ENCODE results near the gene GSTP1. TPM values are rescaled to one million over a fixed set of nuclear protein-coding genes. Genes with fewer than 3 reads are reported as not detected.

The GSTP1 gene
- total and polyA plus RNA-seq, 2 experiments from 2014 or later: 1,040 to 1,982 TPM

DNA sequence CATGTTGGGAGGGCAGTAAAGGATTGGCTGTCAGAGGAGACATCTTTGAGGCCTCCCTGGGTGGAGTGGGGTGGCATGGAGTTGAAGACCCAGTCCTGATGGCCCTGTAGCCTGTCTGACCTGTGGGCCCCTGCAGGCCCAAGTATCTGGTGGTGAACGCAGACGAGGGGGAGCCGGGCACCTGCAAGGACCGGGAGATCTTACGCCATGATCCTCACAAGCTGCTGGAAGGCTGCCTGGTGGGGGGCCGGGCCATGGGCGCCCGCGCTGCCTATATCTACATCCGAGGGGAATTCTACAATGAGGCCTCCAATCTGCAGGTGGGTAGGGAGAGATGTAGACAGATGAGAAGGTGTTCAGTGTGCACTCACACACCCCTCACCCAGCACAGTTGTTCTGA is 25.7 kb downstream of the GSTP1 start:
- Histone ChIP-seq H3K27ac (no peak overlapping the region), H3K9me3 (ENCODE audit: low read depth) (no peaks in the 10 kb centered on the region), H3K27me3 (no peaks in the 10 kb centered on the region), H3K4me3 (no peak overlapping the region), H4K20me1 (ENCODE audit: insufficient read depth, poor library complexity, severe bottlenecking) (no peaks in the 10 kb centered on the region), H2AFZ (no peak overlapping the region), H3K4me1 (ENCODE audit: insufficient read depth) (peaks cover 15% of the 10 kb centered on the region), H3K36me3 (replicated peaks; ENCODE audit: insufficient read depth, low read depth) (no peaks in the 10 kb centered on the region), H3K79me2 (peaks cover 18% of the 10 kb centered on the region), H3K4me2 (no peak overlapping the region), H3K9me2 (replicated peaks; ENCODE audit: insufficient read depth) (no peaks in the 10 kb centered on the region)
- DNase-seq (ENCODE audit: low spot score): no peak
- 95% methylated on average over 10 of the region's 10 CpGs for WGBS (ENCODE audit: low lambda C conversion rate, missing lambda C conversion rate)
- no peak for TF ChIP-seq EZH2phosphoT487 (IDR thresholded peaks at IDR 0.05; ENCODE audit: low read depth, severe bottlenecking, unreplicated experiment)
- TF ChIP-seq, protein P1, sequence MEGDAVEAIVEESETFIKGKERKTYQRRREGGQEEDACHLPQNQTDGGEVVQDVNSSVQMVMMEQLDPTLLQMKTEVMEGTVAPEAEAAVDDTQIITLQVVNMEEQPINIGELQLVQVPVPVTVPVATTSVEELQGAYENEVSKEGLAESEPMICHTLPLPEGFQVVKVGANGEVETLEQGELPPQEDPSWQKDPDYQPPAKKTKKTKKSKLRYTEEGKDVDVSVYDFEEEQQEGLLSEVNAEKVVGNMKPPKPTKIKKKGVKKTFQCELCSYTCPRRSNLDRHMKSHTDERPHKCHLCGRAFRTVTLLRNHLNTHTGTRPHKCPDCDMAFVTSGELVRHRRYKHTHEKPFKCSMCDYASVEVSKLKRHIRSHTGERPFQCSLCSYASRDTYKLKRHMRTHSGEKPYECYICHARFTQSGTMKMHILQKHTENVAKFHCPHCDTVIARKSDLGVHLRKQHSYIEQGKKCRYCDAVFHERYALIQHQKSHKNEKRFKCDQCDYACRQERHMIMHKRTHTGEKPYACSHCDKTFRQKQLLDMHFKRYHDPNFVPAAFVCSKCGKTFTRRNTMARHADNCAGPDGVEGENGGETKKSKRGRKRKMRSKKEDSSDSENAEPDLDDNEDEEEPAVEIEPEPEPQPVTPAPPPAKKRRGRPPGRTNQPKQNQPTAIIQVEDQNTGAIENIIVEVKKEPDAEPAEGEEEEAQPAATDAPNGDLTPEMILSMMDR (IDR thresholded peaks at IDR 0.05; ENCODE audit: poor library complexity): no peak
- TF ChIP-seq EZH2 (IDR thresholded peaks at IDR 0.05; ENCODE audit: borderline replicate concordance): no peak

DNA sequence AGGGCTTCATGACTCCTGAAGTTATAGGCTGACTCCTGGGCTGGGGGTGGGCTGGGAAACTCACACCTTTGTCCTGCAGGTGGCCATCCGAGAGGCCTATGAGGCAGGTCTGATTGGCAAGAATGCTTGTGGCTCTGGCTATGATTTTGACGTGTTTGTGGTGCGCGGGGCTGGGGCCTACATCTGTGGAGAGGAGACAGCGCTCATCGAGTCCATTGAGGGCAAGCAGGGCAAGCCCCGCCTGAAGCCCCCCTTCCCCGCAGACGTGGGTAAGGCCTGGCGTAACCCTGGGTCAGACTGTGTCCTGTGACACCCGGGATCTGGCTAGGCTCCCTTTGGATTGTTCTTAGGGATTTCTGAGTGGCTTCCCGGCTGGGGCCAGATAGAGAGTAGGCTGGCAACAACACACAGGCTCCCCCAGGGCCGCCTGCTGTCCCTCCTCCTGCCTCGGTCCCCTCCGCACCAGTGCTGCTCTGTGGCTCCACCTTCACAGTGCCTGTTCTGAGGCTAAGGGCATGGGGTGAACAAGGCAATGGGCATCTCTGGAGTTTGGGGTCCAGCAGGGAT is 26.8 kb downstream of the GSTP1 start:
- no peak for TF ChIP-seq EZH2phosphoT487 (IDR thresholded peaks at IDR 0.05; ENCODE audit: low read depth, severe bottlenecking, unreplicated experiment)
- TF ChIP-seq, protein P1 (IDR thresholded peaks at IDR 0.05; ENCODE audit: poor library complexity): no peak
- no peak for TF ChIP-seq EZH2 (IDR thresholded peaks at IDR 0.05; ENCODE audit: borderline replicate concordance)
- 96% methylated on average over 15 of the region's 15 CpGs for WGBS (ENCODE audit: low lambda C conversion rate, missing lambda C conversion rate)
- no peaks in the 10 kb centered on the region for H3K9me3 ChIP-seq (ENCODE audit: low read depth)
- H3K27me3 ChIP-seq: no peaks in the 10 kb centered on the region
- H4K20me1 ChIP-seq (ENCODE audit: insufficient read depth, poor library complexity, severe bottlenecking): no peaks in the 10 kb centered on the region
- no peak overlapping the region for H3K27ac ChIP-seq
- peaks cover 14% of the 10 kb centered on the region for H3K4me1 ChIP-seq (ENCODE audit: insufficient read depth)
- no peak overlapping the region for H2AFZ ChIP-seq
- H3K79me2 ChIP-seq: peaks cover 18% of the 10 kb centered on the region
- no peak for DNase-seq (ENCODE audit: low spot score)
- no peaks in the 10 kb centered on the region for H3K36me3 ChIP-seq (replicated peaks; ENCODE audit: insufficient read depth, low read depth)
- no peak overlapping the region for H3K4me2 ChIP-seq
- no peak overlapping the region for H3K4me3 ChIP-seq
- no peaks in the 10 kb centered on the region for H3K9me2 ChIP-seq (replicated peaks; ENCODE audit: insufficient read depth)

DNA sequence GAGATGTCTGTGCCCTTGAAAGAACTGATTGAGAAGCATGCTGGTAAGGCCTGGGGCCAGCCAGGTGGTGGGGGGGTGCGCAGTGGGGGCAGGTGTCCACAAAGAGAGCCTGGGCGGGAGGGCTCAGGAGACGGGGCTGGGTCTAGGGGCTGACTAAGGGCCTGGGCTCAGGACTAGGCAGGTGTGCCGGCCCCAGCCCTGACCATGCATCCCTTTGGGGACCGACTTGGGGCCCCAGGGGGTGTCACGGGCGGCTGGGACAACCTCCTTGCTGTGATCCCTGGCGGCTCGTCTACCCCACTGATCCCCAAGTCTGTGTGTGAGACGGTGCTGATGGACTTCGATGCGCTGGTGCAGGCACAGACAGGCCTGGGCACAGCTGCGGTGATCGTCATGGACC is 27.6 kb downstream of the GSTP1 start:
- peaks cover 18% of the 10 kb centered on the region for H3K79me2 ChIP-seq
- H3K27me3 ChIP-seq: no peaks in the 10 kb centered on the region
- H3K4me1 ChIP-seq (ENCODE audit: insufficient read depth): peaks cover 7% of the 10 kb centered on the region
- no peaks in the 10 kb centered on the region for H3K9me2 ChIP-seq (replicated peaks; ENCODE audit: insufficient read depth)
- whole genome bisulfite sequencing (ENCODE audit: low lambda C conversion rate, missing lambda C conversion rate): 97% methylated on average over 11 of the region's 14 CpGs
- TF ChIP-seq, protein P1 (IDR thresholded peaks at IDR 0.05; ENCODE audit: poor library complexity): no peak
- TF ChIP-seq EZH2 (IDR thresholded peaks at IDR 0.05; ENCODE audit: borderline replicate concordance) (no peak), EZH2phosphoT487 (IDR thresholded peaks at IDR 0.05; ENCODE audit: low read depth, severe bottlenecking, unreplicated experiment) (no peak)
- no peak for DNase-seq (ENCODE audit: low spot score)
- no peaks in the 10 kb centered on the region for H3K36me3 ChIP-seq (replicated peaks; ENCODE audit: insufficient read depth, low read depth)
- no peak overlapping the region for H2AFZ ChIP-seq
- H3K9me3 ChIP-seq (ENCODE audit: low read depth): no peaks in the 10 kb centered on the region
- H3K27ac ChIP-seq: no peak overlapping the region
- H3K4me3 ChIP-seq: no peak overlapping the region
- H3K4me2 ChIP-seq: no peak overlapping the region
- H4K20me1 ChIP-seq (ENCODE audit: insufficient read depth, poor library complexity, severe bottlenecking): no peaks in the 10 kb centered on the region
